ENCODE results near the gene SDF2L1. TPM values are rescaled to one million over a fixed set of nuclear protein-coding genes. Genes with fewer than 3 reads are reported as not detected.

Gene SDF2L1
- total and polyA plus RNA-seq, 10 of the 15 experiments (the other 5 are each of a cell fraction or from before 2014, with no cell fraction given), result 3.0 to 214 (median 55.5) TPM

GRCh38 chr22:21686634-21687393 lies 44.7 kb downstream of the SDF2L1 start:
- ATAC-seq (no peak), DNase-seq (ENCODE audit: low read depth, low spot score) (no peak), FAIRE-seq (no peak)
- Histone ChIP-seq H3K36me3 (ENCODE audit: control insufficient read depth in 2 of 2, insufficient read depth in 2 of 2, low read length in 1 of 2) (peaks cover 19 to 26% of the 10 kb centered on the region in 2 experiments), H3K27ac (ENCODE audit: control insufficient read depth, insufficient read depth) (no peak overlapping the region), H2AFZ (ENCODE audit: control insufficient read depth, low read depth, low read length) (no peak overlapping the region), H3K27me3 (replicated peaks in 1 of 2; ENCODE audit: control insufficient read depth in 2 of 2, insufficient read depth in 2 of 2, low read length in 1 of 2) (no peaks in the 10 kb centered on the region), H3K4me3 (no peak overlapping the region), H3K79me2 (ENCODE audit: control insufficient read depth, insufficient read depth, low read length) (no peaks in the 10 kb centered on the region), H3K9ac (ENCODE audit: control insufficient read depth, insufficient read depth, low read length) (no peak overlapping the region), H3K9me3 (replicated peaks; ENCODE audit: control insufficient read depth, insufficient read depth, low read length) (no peaks in the 10 kb centered on the region), H4K20me1 (ENCODE audit: control insufficient read depth, insufficient read depth) (no peaks in the 10 kb centered on the region), H3K4me1 (ENCODE audit: control insufficient read depth, insufficient read depth, low read length) (peaks cover 27% of the 10 kb centered on the region), H3K4me2 (ENCODE audit: control insufficient read depth, insufficient read depth) (no peak overlapping the region)
- CTCF ChIA-PET, result no interaction called here
- RAD21 ChIA-PET (ENCODE audit: unreplicated experiment), result no interaction called here
- WGBS (ENCODE audit: insufficient coverage, insufficient replicate concordance, low lambda C conversion rate, missing lambda C conversion rate), result 96% methylated on average over 23 of the region's 23 CpGs
- SMC1A ChIA-PET (ENCODE audit: uncharacterized antibody, unreplicated experiment), result no interaction called here
- intact Hi-C loops (cut with micrococcal nuclease; ENCODE audit: unreplicated experiment) (no loop called here), in situ Hi-C loops (cut with MboI) (no loop called here)
- POLR2A ChIA-PET, result no interaction called here
- BruUV-seq (replicated peaks), result no TSS peak
- no peak for TF ChIP-seq ZBTB11 (CRISPR knock-in tag; IDR thresholded peaks at IDR 0.05)
- TF ChIP-seq SKIL (IDR thresholded peaks at IDR 0.05; ENCODE audit: low read depth, poor library complexity, severe bottlenecking), result no peak
- no peak for TF ChIP-seq ATF2 (IDR thresholded peaks at IDR 0.05; ENCODE audit: low read length)
- no peak for TF ChIP-seq CHD2 (IDR thresholded peaks at IDR 0.05; ENCODE audit: borderline replicate concordance, low read depth, low read length)
- TF ChIP-seq CREB1 (IDR thresholded peaks at IDR 0.05; ENCODE audit: low read depth), result no peak
- no peak for TF ChIP-seq BCL11A (IDR thresholded peaks at IDR 0.05; ENCODE audit: low read depth, low read length)
- no peak for TF ChIP-seq TCF12 (IDR thresholded peaks at IDR 0.05; ENCODE audit: low read depth, low read length)
- no peak for TF ChIP-seq RELB (IDR thresholded peaks at IDR 0.05; ENCODE audit: low read depth)
- TF ChIP-seq PKNOX1 (IDR thresholded peaks at IDR 0.05), result no peak
- no peak for TF ChIP-seq NKRF (conservative IDR thresholded peaks at IDR 0.05)
- TF ChIP-seq ZNF622 (IDR thresholded peaks at IDR 0.05), result no peak

All from GM12878 (cell line).